HEK293 (cell line): Measurements from ENCODE around the gene RLN3.
A peak's percentile ranks its signal among the peaks of the same experiment; 100 is the strongest.

Source experiments
- FEZF1 ChIP-seq: fragments of 450-650 bp; formaldehyde crosslinking; IDR thresholded peaks from 2 replicates; pipeline ENCODE4 v1.5.1; 2016; ENCODE audit warnings: missing biosample characterization, missing genetic modification characterization
- KLF1 ChIP-seq: fragments of 450-650 bp; formaldehyde crosslinking; IDR thresholded peaks from 2 replicates; pipeline ENCODE4 v1.5.1; 2016; ENCODE audit warnings: missing biosample characterization, missing genetic modification characterization
- KLF17 ChIP-seq: fragments of 450-650 bp; formaldehyde crosslinking; IDR thresholded peaks from 2 replicates; pipeline ENCODE4 v1.5.1; 2016; ENCODE audit warnings: missing biosample characterization, missing genetic modification characterization
- PRDM6 ChIP-seq: fragments of 450-650 bp; formaldehyde crosslinking; IDR thresholded peaks from 2 replicates; pipeline ENCODE4 v1.5.1; 2017; ENCODE audit warnings: missing biosample characterization, missing genetic modification characterization
- SALL2 ChIP-seq: fragments of 450-650 bp; formaldehyde crosslinking; IDR thresholded peaks from 2 replicates; pipeline ENCODE4 v1.5.0; 2017; ENCODE audit warnings: missing biosample characterization, mild to moderate bottlenecking, missing genetic modification characterization, borderline replicate concordance
- ZBTB1 ChIP-seq: fragments of 450-650 bp; formaldehyde crosslinking; IDR thresholded peaks from 2 replicates; pipeline ENCODE4 v1.5.1; 2016; ENCODE audit warnings: missing biosample characterization, missing genetic modification characterization
- ZBTB21 ChIP-seq: fragments of 450-650 bp; formaldehyde crosslinking; IDR thresholded peaks from 2 replicates; pipeline ENCODE4 v1.5.1; 2017; ENCODE audit warnings: missing biosample characterization, missing genetic modification characterization
- ZEB2 ChIP-seq: fragments of 450-650 bp; formaldehyde crosslinking; IDR thresholded peaks from 2 replicates; pipeline ENCODE4 v1.5.1; 2016; ENCODE audit warnings: missing biosample characterization, missing genetic modification characterization
- ZFP69B ChIP-seq: fragments of 450-650 bp; formaldehyde crosslinking; IDR thresholded peaks from 2 replicates; pipeline ENCODE4 v1.5.1; 2016; ENCODE audit warnings: missing biosample characterization, missing genetic modification characterization
- ZNF157 ChIP-seq: fragments of 450-650 bp; formaldehyde crosslinking; IDR thresholded peaks from 2 replicates; pipeline ENCODE4 v1.5.1; 2016; ENCODE audit warnings: missing biosample characterization, missing genetic modification characterization
- ZNF2 ChIP-seq: fragments of 450-650 bp; formaldehyde crosslinking; IDR thresholded peaks from 2 replicates; pipeline ENCODE4 v1.5.1; 2016; ENCODE audit warnings: missing biosample characterization, missing genetic modification characterization
- ZNF239 ChIP-seq: fragments of 450-650 bp; formaldehyde crosslinking; IDR thresholded peaks from 2 replicates; pipeline ENCODE4 v1.5.1; 2016; ENCODE audit warnings: missing biosample characterization, missing genetic modification characterization
- ZNF302 ChIP-seq: fragments of 450-650 bp; formaldehyde crosslinking; IDR thresholded peaks from 2 replicates; pipeline ENCODE4 v1.5.1; 2016; ENCODE audit warnings: missing biosample characterization, missing genetic modification characterization, low read depth
- ZNF324 ChIP-seq: fragments of 450-650 bp; formaldehyde crosslinking; IDR thresholded peaks from 2 replicates; pipeline ENCODE4 v1.5.1; 2016; ENCODE audit warnings: missing biosample characterization, missing genetic modification characterization
- ZNF37A ChIP-seq: fragments of 450-650 bp; IDR thresholded peaks from 2 replicates; pipeline ENCODE4 v1.5.1; 2018; ENCODE audit warnings: missing biosample characterization, missing genetic modification characterization
- ZNF423 ChIP-seq: fragments of 450-650 bp; formaldehyde crosslinking; IDR thresholded peaks from 2 replicates; pipeline ENCODE4 v1.5.1; 2016; ENCODE audit warnings: missing biosample characterization, missing genetic modification characterization
- ZNF544 ChIP-seq: fragments of 450-650 bp; formaldehyde crosslinking; IDR thresholded peaks from 2 replicates; pipeline ENCODE4 v1.5.0; 2017; ENCODE audit warnings: missing biosample characterization, missing genetic modification characterization
- ZNF555 ChIP-seq: fragments of 450-650 bp; formaldehyde crosslinking; conservative IDR thresholded peaks from 2 replicates; pipeline ENCODE4 v1.5.1; 2017; ENCODE audit warnings: missing biosample characterization, mild to moderate bottlenecking, missing genetic modification characterization, inconsistent platforms
- ZNF624 ChIP-seq: fragments of 450-650 bp; formaldehyde crosslinking; IDR thresholded peaks from 2 replicates; pipeline ENCODE4 v1.5.1; 2017; ENCODE audit warnings: missing biosample characterization, missing genetic modification characterization
- ZNF707 ChIP-seq: fragments of 450-650 bp; formaldehyde crosslinking; IDR thresholded peaks from 2 replicates; pipeline ENCODE4 v1.5.1; 2016; ENCODE audit warnings: missing biosample characterization, missing genetic modification characterization
- ZNF768 ChIP-seq: fragments of 450-650 bp; formaldehyde crosslinking; IDR thresholded peaks from 2 replicates; pipeline ENCODE4 v1.5.1; 2018; ENCODE audit warnings: missing biosample characterization, mild to moderate bottlenecking, missing genetic modification characterization
- ZNF776 ChIP-seq: fragments of 450-650 bp; formaldehyde crosslinking; IDR thresholded peaks from 2 replicates; pipeline ENCODE4 v1.5.0; 2017; ENCODE audit warnings: missing biosample characterization, missing genetic modification characterization, borderline replicate concordance
- ZNF791 ChIP-seq: fragments of 450-650 bp; formaldehyde crosslinking; IDR thresholded peaks from 2 replicates; pipeline ENCODE4 v1.5.1; 2016; ENCODE audit warnings: missing biosample characterization, missing genetic modification characterization
- ZSCAN16 ChIP-seq: fragments of 450-650 bp; formaldehyde crosslinking; IDR thresholded peaks from 2 replicates; pipeline ENCODE4 v1.5.1; 2016; ENCODE audit warnings: missing biosample characterization, missing genetic modification characterization
- ZSCAN18 ChIP-seq: fragments of 450-650 bp; formaldehyde crosslinking; IDR thresholded peaks from 2 replicates; pipeline ENCODE4 v1.5.1; 2016; ENCODE audit warnings: missing biosample characterization, missing genetic modification characterization
- TF ChIP-seq, protein P1 (sequence below): fragments of 450-650 bp; formaldehyde crosslinking; conservative IDR thresholded peaks from 2 replicates; pipeline ENCODE4 v1.5.1; 2016; ENCODE audit warnings: low read depth, missing biosample characterization, missing genetic modification characterization
- TF ChIP-seq, protein P2 (sequence below): fragments of 450-650 bp; formaldehyde crosslinking; IDR thresholded peaks from 2 replicates; pipeline ENCODE4; 2016; ENCODE audit warnings: missing biosample characterization, missing genetic modification characterization
- TF ChIP-seq, protein P3 (sequence below): fragments of 450-650 bp; formaldehyde crosslinking; IDR thresholded peaks from 2 replicates; pipeline ENCODE4 v1.5.1; 2016; ENCODE audit warnings: missing biosample characterization, missing genetic modification characterization

Gene RLN3

GRCh38 chr19:14006766-14007562 is 21.0 kb upstream of the RLN3 start (continued):
- TF ChIP-seq, protein P1, sequence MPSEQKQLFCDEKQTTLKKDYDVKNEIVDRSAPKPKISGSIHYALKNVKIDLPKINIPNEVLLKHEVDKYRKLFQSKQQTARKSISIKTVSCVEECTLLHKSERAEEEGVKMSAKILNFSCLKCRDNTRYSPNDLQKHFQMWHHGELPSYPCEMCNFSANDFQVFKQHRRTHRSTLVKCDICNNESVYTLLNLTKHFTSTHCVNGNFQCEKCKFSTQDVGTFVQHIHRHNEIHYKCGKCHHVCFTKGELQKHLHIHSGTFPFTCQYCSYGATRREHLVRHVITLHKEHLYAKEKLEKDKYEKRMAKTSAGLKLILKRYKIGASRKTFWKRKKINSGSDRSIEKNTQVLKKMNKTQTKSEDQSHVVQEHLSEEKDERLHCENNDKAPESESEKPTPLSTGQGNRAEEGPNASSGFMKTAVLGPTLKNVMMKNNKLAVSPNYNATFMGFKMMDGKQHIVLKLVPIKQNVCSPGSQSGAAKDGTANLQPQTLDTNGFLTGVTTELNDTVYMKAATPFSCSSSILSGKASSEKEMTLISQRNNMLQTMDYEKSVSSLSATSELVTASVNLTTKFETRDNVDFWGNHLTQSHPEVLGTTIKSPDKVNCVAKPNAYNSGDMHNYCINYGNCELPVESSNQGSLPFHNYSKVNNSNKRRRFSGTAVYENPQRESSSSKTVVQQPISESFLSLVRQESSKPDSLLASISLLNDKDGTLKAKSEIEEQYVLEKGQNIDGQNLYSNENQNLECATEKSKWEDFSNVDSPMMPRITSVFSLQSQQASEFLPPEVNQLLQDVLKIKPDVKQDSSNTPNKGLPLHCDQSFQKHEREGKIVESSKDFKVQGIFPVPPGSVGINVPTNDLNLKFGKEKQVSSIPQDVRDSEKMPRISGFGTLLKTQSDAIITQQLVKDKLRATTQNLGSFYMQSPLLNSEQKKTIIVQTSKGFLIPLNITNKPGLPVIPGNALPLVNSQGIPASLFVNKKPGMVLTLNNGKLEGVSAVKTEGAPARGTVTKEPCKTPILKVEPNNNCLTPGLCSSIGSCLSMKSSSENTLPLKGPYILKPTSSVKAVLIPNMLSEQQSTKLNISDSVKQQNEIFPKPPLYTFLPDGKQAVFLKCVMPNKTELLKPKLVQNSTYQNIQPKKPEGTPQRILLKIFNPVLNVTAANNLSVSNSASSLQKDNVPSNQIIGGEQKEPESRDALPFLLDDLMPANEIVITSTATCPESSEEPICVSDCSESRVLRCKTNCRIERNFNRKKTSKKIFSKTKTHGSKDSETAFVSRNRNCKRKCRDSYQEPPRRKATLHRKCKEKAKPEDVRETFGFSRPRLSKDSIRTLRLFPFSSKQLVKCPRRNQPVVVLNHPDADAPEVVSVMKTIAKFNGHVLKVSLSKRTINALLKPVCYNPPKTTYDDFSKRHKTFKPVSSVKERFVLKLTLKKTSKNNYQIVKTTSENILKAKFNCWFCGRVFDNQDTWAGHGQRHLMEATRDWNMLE (tag by site-specific recombination): peak; percentile 38; the same call in 1 of the 2 replicates
- no peak for TF ChIP-seq ZNF302
- TF ChIP-seq ZNF239: no peak
- no peak; the same call in 1 of the 2 replicates for TF ChIP-seq ZNF423 (tag by site-specific recombination)
- TF ChIP-seq ZNF776 (tag by site-specific recombination): no peak
- TF ChIP-seq ZNF555 (tag by site-specific recombination): no peak
- TF ChIP-seq PRDM6: peak; percentile 33; the same call in 1 of the 2 replicates
- 0 out of 2 replicates have a peak, but pooled peaks have one; percentile 23 for TF ChIP-seq FEZF1 (tag by site-specific recombination)
- no peak for TF ChIP-seq SALL2 (tag by site-specific recombination)
- peak; percentile 69; the same call in 1 of the 2 replicates for TF ChIP-seq ZSCAN18 (tag by site-specific recombination)
- TF ChIP-seq ZEB2: peak; percentile 96
- TF ChIP-seq ZNF707 (tag by site-specific recombination): peak; percentile 38; the same call in 1 of the 2 replicates
- no peak for TF ChIP-seq ZNF768 (tag by site-specific recombination)
- peak; percentile 100 for TF ChIP-seq ZBTB21 (tag by site-specific recombination)
- no peak for TF ChIP-seq ZNF37A (tag by site-specific recombination)
- TF ChIP-seq KLF1 (tag by site-specific recombination): peak; percentile 79
- TF ChIP-seq, protein P2, sequence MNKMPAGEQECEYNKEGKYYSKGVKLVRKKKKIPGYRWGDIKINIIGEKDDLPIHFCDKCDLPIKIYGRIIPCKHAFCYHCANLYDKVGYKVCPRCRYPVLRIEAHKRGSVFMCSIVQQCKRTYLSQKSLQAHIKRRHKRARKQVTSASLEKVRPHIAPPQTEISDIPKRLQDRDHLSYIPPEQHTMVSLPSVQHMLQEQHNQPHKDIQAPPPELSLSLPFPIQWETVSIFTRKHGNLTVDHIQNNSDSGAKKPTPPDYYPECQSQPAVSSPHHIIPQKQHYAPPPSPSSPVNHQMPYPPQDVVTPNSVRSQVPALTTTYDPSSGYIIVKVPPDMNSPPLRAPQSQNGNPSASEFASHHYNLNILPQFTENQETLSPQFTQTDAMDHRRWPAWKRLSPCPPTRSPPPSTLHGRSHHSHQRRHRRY: peak; percentile 78; the same call in 1 of the 2 replicates
- no peak for TF ChIP-seq ZNF624 (tag by site-specific recombination)
- peak; percentile 95 for TF ChIP-seq ZFP69B (tag by site-specific recombination)
- peak; percentile 98 for TF ChIP-seq ZNF324 (tag by site-specific recombination)
- TF ChIP-seq ZNF791: no peak
- TF ChIP-seq, protein P3, sequence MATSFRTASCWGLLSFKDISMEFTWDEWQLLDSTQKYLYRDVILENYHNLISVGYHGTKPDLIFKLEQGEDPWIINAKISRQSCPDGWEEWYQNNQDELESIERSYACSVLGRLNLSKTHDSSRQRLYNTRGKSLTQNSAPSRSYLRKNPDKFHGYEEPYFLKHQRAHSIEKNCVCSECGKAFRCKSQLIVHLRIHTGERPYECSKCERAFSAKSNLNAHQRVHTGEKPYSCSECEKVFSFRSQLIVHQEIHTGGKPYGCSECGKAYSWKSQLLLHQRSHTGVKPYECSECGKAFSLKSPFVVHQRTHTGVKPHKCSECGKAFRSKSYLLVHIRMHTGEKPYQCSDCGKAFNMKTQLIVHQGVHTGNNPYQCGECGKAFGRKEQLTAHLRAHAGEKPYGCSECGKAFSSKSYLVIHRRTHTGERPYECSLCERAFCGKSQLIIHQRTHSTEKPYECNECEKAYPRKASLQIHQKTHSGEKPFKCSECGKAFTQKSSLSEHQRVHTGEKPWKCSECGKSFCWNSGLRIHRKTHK (tag by site-specific recombination): no peak
- TF ChIP-seq ZNF2 (tag by site-specific recombination): peak; percentile 94
- TF ChIP-seq KLF17 (tag by site-specific recombination): peak; percentile 99
- no peak for TF ChIP-seq ZNF157 (tag by site-specific recombination)
- TF ChIP-seq ZSCAN16 (tag by site-specific recombination): peak; percentile 51; the same call in 1 of the 2 replicates
- TF ChIP-seq ZBTB1 (tag by site-specific recombination): 0 out of 2 replicates have a peak, but pooled peaks have one; percentile 26
- no peak for TF ChIP-seq ZNF544 (tag by site-specific recombination)
